NCI-H2196 (cell line): ENCODE data around the gene ABCA2.
"Not testable (repeated sequence)": the region's sequence is repeated elsewhere in the genome, so short reads cannot be mapped to it uniquely, and the experiment has no call there.

Source experiments
- DNase-seq: peaks from one replicate; lab custom pipeline; 2025; ENCODE audit not compliant: unreplicated experiment; lab: John Stamatoyannopoulos, UW

Gene ABCA2

DNA sequence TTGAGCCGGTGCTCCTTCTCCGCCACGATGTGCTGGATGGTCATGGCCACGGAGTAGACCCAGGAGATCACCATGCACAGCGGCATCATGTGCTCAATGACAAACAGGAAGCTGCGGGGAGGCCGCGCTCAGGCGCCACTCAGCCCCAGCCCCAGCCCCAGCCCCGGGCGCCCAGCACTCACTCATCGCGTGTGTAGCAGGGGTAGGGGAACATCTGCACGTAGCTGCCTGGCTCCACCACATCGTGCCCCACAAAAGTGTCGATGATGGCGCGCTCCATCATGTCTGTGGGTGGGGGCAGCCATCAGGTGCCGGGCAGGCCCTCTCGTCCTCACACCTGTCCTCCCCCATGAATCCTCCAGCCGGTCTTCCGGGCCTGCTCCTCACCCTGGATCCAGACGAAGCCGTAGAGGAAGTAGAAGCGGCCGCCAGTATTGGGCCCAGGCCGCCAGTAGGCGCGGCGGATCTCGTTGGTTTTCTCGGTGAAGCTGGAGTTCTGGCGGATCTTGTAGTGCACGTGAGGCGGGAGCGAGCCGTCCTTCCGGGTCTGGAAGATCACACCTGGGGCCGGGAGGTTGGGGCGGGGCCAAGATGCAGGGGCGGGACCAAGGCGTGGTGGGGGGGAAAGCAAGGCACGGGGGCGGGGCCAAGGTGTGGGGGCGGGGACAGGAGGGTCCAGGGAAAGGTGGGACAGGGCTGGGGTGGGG is 10.1 kb downstream of the ABCA2 start:
- DNase-seq = no peak

DNA sequence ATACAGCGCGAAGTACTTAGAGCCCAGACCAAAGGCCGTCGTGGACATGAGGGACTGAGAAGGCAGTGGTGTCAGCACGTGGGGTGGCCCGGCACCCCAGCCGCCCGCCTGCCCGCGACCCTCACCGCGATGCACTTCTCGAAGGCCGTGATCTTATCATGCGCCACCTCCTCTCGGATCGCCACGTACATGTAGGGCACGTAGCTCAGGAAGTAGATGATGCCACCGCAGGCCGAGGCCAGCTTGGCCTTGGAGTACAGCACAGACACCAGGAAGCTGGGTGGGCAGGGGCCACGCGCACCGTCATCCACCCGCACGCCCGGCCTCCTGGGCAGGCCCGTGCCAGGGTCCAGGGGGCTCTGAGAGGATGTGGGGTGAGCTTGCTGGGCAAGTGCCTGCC is 11.0 kb downstream of the ABCA2 start:
- no peak for DNase-seq

DNA sequence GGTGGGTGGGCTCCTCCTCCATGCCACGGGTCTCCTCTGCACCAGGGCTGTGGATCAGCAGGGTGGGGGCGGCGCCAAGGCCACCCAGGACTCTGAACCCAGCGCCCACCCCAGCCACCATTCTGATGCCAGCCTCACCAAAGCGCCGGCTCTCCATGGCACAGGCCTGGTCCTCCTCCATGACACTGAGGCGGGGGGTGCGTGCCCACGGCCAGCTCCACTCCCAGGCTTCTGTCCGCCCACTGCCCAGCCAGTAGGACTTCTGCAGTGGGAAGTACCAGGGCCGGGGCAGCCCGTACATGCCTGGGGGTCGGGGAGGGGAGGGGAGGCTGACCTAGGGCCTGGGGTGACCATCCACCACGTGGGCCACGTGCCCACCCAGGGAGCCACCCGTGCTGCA is 11.6 kb downstream of the ABCA2 start:
- DNase-seq = no peak

DNA sequence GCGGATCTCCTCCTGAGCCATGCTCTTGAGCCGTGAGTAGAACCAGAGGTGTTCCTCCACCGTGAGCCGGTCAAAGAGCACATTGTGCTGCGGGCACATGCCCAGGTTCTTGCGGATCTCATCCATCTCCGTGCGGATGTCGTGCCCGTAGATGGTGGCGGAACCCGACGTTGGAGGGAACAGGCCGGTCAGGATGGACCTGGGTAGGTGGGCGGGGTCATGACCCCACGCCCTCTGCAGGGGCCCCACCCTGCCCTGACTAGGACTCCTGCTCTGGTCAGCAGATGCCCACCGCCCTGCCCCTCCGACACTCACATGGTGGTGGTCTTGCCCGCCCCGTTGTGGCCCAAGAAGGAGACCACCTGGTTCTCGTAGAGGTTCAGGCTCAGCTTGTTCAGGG is 12.1 kb downstream of the ABCA2 start:
- DNase-seq = no peak

DNA sequence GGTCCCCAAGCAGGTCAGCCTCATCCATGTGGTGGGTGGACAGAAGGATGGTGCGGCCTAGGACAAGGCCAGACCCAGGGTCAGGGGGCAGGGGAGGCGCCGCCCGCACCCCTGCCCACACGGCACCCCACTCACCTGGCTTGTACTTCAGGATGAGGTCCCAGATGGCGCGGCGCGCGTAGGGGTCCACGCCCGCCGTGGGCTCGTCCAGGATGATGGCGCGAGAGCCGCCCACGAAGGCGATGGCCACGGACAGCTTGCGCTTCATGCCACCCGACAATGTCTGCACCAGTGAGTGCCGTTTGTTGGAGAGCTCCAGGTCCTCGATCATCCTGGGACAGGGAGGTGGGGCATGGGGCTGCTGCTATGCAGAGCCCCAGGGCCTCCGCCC is 12.5 kb downstream of the ABCA2 start:
- no peak for DNase-seq

DNA sequence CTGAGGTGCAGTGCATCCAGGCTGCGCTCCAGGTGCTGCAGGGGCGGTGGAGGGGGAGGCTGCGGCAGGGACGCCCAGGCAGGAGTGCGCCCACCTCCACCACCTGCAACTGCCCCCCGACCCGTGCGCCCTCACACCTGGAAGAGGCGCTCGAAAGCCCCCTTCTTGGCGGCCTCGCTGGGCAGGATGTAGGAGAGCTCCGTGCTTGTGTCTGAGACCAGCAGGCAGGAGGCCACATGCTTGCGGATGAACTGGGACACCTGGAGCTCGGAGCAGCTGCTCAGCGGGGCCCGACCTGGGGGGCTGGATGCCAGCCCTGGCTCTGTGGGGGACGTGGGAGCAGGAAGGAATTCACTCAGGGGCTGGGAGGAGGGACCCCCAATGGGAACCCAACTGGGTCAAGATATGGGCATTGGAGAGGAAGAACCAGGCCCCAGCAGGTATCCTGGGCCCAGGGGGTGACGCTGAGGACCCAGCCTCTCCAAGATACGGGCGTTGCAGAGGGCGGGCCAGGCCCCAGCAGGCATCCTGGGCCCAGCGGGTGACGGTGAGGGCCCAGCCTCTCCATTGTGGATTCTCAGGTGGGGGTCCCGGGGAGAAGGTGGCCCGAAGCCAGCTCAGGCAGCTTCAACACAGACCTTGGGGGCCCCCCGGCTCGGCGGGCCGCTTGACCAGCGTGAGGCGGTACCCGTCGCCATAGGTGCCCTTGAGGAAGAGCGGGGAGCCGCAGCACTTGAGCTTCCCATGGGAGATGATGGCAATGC is 13.1 kb downstream of the ABCA2 start:
- no peak for DNase-seq

DNA sequence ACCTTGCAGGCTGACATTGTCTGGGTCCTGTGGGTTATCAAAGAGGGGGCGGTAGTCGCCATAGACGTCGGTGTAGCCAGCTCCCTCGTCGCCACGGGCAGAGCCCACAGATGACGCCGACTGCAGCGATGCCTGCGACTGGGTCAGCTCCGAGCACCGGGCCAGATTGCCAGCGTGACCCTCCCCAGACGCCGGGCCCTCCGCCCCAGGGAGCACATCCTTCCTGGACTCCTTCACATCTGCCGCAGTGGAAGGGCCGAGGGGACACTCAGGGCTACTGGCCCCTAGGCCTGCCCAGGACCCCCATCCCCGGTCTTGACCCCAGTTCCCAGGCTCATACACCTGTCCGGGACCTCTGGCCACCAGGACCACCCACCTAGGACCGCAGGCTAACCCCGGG is 13.9 kb downstream of the ABCA2 start:
- no peak for DNase-seq

DNA sequence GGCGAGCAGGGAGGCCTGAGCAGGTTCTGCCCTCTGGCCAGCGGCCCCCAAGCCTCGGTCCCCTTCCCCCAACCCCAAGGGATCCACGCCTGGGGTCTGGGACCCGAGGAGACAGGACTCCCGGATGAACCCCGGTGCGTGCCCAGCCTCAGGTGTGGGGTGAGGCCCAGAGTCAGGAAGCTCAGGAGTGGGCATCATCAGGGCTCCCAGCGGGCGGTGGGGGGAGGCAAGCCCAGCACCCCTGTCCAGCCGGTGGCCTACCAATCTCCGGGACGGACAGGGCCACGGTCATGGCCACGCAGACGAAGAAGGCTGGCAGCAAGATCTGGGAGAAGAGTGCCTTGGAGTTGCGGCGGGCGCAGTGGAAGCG is 14.5 kb downstream of the ABCA2 start:
- DNase-seq = no peak

DNA sequence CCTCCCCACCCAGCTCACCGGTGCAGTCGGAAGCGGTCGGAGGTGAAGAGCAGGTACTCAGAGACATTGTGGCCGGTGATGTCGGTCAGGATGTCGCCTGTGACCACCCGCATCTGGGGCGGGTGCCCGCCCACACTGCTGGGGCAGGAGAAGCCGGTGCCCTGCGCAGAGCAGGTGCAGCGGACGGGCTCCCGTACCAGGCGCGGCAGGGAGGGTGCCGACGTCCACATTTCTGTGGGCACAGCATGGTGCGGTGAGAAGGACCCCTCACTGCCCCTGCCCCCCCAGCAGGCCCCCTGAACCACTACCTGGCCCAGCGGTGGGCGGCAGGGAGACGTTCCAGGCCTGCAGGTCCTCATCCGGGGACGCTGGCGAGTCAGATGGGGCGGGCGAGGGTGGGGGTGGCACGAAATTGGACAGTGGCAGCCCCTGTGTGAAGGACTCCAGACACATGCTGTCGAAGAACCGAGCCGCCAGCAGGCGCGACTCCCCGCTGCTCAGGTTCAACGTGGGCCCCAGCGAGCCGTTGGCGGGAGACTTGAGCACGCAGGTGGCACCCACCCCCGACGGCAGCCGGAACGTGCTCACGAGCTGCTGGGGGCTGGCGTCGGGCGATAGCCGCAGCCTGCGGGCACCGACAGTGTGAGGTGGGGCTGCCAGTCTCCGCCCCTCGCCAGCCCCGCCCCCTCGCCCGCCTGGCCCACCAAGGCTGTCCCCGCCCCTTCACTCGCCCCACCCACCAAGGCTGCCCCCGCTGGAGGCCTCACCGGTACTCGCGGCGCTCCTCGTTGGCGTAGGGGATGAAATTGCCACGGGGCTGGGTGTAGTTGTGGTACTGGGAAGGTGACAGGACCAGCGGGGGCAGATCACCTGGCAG is 15.1 kb downstream of the ABCA2 start:
- no peak for DNase-seq

DNA sequence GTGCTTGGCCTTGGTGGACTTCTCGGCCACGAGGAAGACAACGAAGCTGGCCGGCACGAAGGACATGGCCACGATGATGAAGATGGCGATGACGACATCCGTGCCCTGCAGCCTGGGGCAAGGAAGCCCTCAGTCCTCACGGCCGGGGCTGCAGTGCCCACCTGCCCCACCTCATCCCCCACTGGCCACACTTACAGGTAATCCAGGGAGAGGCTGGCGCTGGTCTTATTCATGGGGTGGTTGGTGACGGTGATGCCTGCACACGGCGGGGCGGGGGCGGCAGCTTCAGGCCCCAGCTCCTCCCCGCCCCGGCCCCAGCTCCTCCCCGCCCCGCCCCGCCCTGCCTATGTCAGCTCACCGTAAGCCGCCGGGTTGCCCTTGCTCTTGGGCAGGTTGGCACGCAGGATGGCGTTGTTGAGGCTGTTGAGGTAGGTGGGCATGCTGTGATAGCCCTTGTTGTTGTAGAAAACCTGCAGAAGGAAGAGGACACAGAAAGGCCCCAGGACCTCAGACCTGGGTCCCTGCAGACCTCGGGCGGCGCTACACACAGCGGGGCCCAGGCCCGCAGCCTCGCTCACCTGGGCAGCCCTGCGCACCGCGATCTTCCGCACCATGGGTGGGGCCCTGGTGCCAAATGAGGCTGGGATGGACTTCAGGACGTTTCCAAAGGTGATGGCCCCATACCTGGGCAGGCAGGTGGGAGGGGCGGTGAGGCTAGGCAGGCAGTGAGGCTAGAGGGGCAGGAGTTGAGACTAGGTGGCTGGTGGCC is 15.9 kb downstream of the ABCA2 start:
- DNase-seq = no peak

DNA sequence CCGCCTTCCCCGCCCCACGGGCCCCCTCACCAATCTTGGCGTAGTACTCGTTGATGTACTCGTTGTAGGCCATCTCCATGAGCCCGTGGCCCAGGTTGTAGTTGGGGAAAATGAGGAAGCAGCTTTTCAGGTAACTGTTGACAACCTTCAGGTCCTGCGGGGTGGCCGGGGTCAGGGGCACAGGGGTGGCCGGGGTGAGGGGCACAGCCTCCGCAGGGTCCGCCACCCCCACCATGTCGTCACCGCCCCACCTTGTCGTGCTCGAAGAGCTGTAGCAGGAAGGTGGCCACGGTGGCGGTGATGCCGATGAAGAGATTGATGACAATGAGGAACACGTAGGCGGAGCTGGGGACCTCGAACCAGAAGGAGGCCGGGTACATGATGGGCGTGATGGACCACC is 16.9 kb downstream of the ABCA2 start:
- no peak for DNase-seq

DNA sequence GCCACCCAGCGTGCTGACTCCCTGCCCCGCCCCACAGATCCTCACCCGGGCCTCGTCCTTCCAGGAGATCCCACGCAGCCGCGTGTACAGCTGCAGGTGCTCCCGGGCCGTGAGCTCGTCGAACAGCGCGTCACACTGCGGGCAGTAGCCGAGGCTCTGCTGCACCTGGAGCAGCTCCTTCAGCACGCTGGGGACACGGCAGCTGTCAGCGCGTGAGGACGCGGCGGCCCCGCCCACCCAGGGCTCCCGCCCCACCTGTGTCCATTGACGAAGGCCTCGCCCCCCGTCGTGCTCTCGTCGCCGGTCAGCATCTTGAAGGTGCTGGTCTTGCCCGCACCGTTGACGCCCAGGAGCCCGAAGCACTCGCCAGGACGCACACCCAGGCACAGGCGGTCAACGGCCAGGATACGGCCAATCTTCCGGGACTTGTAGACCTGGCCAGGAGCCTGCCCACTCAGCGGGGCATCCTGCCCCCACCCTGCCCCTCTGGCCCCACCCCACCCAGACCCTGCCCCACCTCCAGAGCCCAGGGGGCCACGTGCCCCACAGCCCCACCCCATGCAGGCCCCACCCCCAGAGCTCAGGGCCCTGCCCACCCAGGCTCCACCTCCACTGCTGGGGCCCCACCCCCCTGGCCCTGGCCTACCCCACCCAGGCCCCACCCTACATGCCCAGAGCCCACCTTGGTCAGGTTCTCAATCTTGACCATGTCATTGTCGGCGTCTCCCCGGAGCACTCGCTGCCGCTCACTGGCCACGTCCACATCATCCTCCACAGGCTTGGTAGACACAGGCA is 17.9 kb downstream of the ABCA2 start:
- DNase-seq = no peak

DNA sequence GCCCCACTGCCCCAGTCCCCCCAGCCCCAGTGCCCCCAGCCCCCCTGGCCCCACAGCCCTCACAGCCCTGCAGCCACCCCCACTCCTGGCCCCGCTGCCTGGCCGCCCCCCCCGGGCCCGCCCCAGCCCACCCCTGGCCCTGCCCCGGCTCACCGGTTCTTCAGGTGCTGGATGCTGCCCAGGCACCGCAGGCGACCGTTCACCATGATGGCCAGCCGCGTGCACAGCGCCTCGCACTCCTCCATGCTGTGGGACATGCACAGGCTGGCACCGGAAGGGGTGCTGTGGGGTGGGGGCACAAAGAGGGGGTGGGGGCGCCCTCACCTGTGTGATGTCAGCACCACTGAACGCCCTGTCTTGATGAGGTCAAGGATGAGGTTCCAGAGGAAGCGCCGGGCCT is 18.8 kb downstream of the ABCA2 start:
- DNase-seq = no peak

DNA sequence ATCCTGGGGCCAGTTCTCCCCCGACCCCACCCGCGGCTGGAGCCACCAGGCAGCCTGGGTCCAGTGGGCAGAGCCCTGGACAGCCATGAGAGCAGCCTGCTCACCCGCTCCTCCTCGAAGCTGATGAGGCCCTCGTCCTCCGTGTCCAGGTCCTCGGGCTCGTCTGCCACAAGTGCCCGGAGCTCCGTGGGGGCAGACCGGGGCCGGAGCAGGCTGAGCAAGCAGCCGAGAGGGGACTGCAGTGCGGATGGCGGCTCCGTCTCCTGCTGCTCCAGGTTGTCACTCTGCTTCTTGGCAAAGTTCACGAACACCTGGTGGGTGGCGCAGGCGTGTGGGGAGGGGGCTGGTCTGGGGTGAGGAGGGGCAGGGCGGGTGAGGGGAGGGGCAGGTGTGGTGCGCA is 19.7 kb downstream of the ABCA2 start:
- no peak for DNase-seq

DNA sequence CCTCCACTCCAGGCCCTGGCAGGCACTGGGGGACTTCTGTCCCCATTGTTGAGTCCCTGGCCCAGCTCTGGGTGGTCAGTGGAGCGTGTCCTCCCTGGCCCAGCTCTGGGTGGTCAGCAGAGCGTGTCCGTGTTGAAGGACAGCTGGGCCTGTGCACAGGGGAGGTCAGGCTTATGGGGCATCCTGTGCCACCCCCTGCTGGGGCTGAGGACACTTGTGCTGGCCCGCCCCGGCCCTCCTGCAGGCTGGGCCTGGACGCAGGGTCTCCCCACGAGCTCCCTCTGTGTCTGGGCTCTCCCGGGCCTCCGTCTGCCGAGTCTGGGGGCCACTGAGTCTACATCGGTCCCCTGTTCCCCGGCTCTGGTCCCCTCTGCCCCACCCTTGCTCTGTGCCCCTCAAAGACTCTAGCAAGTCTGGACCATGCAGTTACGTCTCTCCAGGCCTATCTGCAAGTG is 20.2 kb downstream of the ABCA2 start:
- DNase-seq = no peak

DNA sequence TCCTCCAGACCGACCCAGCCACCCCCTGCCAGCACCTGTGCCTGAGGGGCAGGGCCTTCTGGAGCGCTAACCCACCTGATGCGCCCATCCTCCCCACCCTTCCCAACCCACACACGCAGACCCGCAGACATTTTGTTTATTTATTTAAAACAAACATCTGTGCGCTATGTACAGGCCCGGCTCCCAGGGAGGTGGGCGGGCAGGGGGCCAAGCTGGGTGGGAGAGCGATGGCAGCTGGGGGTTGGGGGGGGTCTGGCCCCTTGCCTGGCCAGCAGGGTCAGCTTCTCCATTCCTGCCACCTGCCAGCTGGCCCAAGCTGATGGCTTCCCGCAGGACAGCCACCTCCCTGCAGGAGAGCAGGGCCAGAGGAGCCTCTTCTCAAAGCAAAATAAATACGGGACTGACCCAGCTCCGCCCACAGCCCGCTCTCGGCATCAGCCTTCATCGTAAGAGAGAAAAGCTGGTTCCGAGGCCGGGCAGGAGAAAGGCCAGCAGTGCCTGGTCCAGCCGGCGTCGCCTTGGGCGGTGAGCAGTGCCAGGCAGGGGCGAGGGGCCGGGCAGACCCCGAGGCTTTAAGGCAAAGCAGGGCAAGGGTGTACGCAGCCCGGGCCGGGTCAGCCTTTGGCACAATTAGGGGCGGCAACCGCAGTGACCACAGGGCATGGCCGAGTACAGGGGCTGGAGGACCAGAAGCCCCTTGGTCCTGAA is 20.8 kb downstream of the ABCA2 start:
- peak; percentile 43 for DNase-seq

DNA sequence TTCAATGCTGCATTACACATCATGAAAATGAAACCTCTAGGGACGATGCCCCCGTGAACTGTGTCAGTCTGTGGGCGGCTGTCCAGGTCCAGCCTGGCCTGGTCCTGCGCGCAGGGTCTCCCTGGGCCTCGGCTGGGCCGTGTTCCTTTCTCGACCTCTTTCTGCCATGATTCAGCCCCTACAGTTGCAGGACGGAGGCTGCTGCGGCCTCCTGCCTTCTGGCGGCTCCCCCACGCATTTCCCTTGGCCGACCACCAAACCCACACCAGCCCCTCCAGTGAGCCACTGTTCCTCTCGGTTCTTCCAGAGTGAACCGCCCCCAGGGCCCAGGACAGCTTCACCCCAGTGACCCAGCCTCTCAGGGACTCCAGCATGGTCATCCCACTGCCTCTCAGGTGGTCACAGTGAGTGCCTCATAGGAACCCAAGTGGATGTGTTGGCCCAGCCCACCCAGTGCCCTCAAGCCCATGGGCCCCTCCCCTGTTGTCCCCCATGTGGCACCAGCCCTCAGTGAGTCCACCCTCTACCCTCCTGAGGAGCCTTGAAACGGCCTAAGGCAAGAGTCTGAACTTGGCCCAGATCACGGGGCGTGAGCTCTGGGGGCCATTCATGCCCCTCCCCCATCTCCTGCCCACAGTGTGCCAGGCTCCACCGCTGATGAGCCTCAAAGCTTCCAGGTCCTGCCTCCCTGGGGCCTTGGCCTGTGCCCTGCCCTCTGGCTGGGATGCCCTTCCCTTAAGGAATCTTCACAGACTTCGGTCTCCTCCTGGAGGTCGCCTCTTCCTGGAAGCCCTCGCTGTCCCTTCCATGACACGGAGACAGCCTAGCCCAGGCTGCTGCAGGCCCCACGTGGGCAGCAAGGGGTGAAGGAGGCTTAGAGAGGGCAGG is 21.7 kb downstream of the ABCA2 start:
- DNase-seq = no peak

DNA sequence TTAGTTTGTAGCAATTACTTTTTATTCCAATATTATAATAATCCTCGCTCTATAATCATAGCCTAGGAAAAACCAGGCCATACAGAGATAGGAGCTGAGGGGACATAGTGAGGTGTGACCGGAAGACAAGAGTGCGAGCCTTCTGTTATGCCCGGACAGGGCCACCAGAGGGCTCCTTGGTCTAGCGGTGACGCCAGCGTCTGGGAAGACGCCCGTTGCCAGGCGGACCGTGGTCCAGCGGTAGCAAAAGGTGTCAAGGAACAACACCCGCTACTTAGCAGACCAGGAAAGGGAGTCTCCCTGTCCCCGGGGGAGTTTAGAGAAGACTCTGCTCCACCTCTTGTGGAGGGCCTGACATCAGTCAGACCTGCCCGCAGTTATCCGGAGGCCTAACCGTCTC is 23.8 kb downstream of the ABCA2 start:
- DNase-seq = not testable (repeated sequence)

DNA sequence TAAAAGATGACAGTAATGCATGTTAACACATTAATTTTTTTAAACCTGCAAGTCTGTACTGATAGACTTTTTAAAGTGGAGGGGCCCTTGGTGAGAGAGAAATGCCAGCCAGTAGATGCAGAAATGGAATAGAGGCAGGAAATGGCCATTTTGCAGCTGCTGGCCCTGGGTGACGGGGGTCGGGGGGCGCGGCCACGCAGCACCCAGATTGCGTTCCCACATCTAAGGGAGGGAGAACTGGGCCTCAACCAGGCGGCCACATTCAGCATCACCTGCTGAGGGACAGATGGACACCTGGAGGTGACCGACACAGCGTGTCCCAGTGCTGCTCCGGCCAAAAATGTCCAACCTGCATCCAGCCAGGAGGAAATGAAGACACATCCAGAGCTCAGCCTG is 25.4 kb downstream of the ABCA2 start:
- no peak for DNase-seq
